Mononuclear cell (primary cell): Measurements from ENCODE around the gene PDE9A. TPM values are rescaled to one million over a fixed set of nuclear protein-coding genes. Genes with fewer than 3 reads are reported as not detected.
A peak's percentile ranks its signal among the peaks of the same experiment; 100 is the strongest.
"Not testable (repeated sequence)": the region's sequence is repeated elsewhere in the genome, so short reads cannot be mapped to it uniquely, and the experiment has no call there.

Experiments
- H3K27me3 ChIP-seq: 2 replicates; pipeline ENCODE4 v1.6.0; 2011; ENCODE audit warnings: low read length, control low read depth; ENCODE audit not compliant: insufficient read depth
- H3K4me1 ChIP-seq: 2 replicates; pipeline ENCODE4 v1.5.1; 2011; ENCODE audit warnings: mild to moderate bottlenecking, low read length, control low read depth; ENCODE audit not compliant: insufficient read depth
- H3K4me3 ChIP-seq: 2 replicates; pipeline ENCODE4 v1.5.1; 2011; ENCODE audit warnings: mild to moderate bottlenecking, low read length, moderate library complexity
- H3K9me3 ChIP-seq: 2 replicates; pipeline ENCODE4 v1.5.1; 2011; ENCODE audit warnings: low read depth, mild to moderate bottlenecking, control low read depth, low read length
- total RNA-seq: library from RNA; depleted of rRNA; stranded (reverse); fragments of >200 nt; gene quantifications from one replicate; pipeline ENCODE4 v1.2.3, GENCODE V29; 2012

Gene PDE9A
- total RNA-seq: 3.0 TPM

DNA sequence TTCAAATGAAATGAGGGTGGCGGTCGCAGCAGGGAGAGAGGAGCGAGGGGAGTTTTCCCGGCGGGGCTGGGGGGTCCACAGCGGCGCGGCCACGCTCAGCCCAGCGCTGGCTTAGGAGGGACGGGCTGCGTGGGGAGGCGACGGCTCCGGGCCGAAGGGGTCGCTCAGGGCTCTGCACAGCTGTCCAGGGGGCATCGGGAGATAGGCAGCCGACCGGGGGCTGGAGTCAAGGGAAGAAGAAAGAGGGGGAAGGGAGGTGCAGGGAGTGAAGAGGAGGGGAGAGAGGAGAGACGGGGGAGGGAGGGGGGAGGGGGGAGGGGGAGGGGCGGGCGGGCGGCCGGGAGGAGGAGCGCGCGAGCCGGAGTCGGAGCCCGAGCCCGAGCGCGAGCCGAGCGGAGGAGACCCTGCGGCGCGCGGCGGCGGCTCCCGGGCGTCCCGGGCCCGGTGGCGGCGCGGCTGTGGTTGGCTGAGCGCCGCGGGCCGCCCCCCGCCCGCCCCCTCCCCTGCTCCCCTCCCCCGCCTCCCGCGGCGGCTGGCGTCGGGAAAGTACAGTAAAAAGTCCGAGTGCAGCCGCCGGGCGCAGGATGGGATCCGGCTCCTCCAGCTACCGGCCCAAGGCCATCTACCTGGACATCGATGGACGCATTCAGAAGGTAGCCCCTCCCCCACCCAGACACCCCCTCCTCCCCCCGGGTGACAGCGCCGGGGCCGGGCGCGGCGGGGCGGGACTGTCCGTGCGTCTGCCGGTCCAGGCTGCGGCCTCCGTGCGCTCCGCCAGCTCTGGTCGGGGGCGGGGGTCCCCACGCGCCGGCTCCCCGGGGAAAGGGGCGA lies at the start of gene PDE9A:
Gene PDE9A (plus strand): TSS at position 391 of the 831 bp plus-strand sequence. CDS start 194 bp downstream, at position 585.
- peaks cover 22% of the 10 kb centered on the region for H3K27me3 ChIP-seq
- H3K4me1 ChIP-seq: peaks cover 13% of the 10 kb centered on the region
- H3K9me3 ChIP-seq: no peaks in the 10 kb centered on the region
- H3K4me3 ChIP-seq: peak within 1 kb of the TSS; percentile 23

DNA sequence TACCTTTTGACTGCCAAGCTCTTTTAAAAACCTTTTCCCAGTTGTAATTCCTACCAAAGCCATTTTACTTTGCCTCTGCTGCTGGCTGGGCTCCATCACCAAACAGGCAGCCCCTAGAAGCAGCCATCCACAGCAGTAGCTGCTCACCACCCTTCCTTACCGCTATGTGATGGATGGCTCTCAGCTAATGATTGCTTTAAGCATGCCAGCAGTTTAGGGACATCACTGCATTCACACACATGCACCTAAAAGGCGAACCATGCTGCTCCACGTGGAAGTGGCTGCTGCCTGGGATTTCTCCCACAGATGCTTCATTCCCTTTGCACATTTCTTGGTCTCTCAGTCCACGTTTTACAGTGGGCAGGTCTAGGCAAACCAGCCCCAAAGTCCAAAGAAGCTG lies 46.3 kb upstream of the PDE9A start:
- Histone ChIP-seq H3K4me1 (no peaks in the 10 kb centered on the region), H3K27me3 (no peaks in the 10 kb centered on the region), H3K4me3 (no peak overlapping the region), H3K9me3 (no peaks in the 10 kb centered on the region)

DNA sequence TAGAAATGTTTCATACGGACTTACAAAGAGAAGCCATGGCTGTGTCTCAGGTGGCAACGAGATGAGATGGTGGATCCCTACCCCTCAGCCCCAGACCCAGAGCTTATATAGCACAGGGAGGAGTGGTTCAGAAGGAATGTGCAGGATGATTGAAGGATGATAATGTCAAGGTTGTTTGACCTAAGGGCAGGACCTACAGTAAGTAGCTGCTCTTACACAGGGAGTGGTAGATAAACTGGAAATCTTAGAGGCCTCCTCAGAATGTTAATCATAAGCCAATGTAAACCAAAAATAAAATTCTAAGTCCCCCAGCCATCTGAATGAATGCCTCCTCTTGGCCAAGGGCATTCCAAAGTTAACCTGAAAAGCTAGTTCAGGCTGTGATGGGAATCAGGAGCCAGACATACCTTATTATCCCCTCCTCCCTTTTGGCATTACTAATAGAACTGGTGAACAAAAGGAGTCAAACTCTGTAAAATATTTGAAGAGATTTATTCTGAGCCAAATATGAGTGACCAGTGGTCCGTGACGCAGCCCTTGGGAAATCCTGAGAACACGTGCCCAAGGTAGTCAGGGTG lies 45.8 kb upstream of the PDE9A start:
- Histone ChIP-seq H3K4me1 (no peaks in the 10 kb centered on the region), H3K27me3 (no peaks in the 10 kb centered on the region), H3K4me3 (no peak overlapping the region), H3K9me3 (no peaks in the 10 kb centered on the region)

DNA sequence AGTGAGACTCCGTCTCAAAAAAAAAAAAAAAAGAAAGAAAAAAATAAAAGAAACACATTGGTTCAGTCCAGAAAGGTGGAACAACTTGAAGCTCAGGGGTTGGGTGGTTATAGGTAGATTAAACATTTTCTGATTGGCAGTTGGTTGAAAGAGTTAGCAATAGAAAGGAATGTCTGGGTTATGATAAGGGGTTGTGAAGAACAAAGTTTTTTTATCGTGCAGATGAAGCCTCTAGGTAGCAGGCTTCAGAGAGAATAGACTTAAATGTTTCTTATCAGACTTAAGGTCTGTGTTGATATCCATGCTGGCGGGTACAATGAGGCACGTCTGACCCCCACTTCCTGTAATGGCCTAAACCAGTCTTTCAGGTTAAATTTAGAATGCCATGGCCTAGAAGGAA lies 45.0 kb upstream of the PDE9A start:
- Histone ChIP-seq H3K4me3 (no peak overlapping the region), H3K9me3 (no peaks in the 10 kb centered on the region), H3K4me1 (no peaks in the 10 kb centered on the region), H3K27me3 (no peaks in the 10 kb centered on the region)

DNA sequence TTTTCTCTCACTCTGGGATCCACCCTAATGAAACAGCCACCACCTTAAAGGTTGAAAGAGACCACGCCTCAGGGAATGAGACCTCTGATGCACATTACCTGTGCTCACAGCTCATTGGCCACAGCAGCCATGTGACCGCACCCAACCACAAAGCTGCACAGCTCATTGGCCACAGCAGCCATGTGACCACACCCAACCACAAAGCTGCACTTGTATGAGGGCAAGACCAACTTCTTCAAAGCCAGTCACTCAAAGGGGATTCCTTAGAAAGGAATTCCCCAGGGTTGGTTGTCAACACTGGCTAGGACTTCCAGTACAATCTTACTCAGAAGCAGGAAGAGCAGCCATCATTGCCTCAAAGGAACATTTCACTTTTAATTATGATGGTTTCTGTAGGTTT lies 43.6 kb upstream of the PDE9A start:
- peaks cover 3% of the 10 kb centered on the region for H3K4me1 ChIP-seq

DNA sequence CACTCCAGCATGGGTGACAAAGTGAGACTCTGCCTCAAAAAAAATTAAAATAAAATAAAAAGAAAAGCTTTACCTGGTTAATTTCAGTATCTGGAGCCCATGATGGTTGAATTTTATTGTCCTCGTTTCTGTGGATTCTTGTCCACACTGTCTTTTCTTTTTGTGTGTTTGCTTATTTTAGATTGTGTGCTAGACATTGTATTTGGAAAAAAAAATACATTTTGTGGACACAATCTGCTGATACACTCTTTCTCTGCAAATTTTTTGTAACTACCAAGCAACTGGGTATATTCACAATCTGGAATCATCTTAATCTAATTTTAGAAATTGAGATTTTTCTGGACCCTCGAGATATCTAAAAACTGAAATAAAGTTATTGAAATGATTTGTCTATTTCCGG lies 41.6 kb upstream of the PDE9A start:
- H3K27me3 ChIP-seq: no peaks in the 10 kb centered on the region
- H3K4me3 ChIP-seq: no peak overlapping the region
- H3K4me1 ChIP-seq: peaks cover 13% of the 10 kb centered on the region
- H3K9me3 ChIP-seq: no peaks in the 10 kb centered on the region

More for the DNA sequence above, 43.6 kb upstream of the PDE9A start:
- Histone ChIP-seq H3K9me3 (no peaks in the 10 kb centered on the region), H3K27me3 (no peaks in the 10 kb centered on the region), H3K4me3 (no peak overlapping the region)

DNA sequence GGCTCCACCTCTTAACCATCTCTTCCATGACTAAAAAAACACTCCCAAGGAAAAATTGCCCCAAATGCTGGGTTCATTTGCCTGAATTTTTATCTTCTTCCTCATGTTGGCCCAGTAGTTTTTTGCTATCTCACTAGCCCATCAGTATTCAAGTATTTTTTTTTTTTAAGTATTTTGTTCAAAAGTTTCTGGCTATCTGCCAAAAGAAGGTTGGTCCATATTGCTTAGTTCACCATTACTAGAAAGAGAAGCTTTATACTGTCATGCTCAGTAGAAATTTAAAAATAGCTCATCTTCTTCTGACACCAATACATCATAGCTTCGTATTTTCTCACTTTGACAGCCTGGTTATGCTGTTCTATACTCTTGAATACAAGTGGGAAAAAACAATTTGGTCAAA lies 41.0 kb upstream of the PDE9A start:
- no peaks in the 10 kb centered on the region for H3K9me3 ChIP-seq
- peaks cover 16% of the 10 kb centered on the region for H3K4me1 ChIP-seq
- no peaks in the 10 kb centered on the region for H3K27me3 ChIP-seq
- no peak overlapping the region for H3K4me3 ChIP-seq

DNA sequence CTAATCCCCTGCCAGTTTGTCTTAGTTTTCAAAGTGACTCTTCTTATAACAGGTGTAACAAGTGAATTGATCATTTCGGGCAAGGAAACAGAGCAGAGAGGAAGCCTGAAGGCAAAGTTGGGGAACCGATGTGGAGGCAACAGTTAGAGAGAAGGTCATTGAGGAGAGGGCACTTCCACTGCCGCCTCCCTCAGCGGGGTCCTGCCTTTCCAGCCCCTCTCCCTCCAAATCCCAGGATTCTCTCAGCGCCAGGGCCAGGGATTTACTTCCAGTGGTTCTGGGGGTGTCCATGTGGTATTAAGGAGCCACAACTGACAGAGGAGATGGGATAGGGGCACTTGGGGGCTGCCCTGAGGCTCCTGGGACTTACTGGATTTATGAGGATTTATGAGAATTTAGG lies 39.7 kb upstream of the PDE9A start:
- Histone ChIP-seq H3K9me3 (no peaks in the 10 kb centered on the region), H3K4me3 (no peak overlapping the region), H3K4me1 (peaks cover 16% of the 10 kb centered on the region), H3K27me3 (no peaks in the 10 kb centered on the region)

DNA sequence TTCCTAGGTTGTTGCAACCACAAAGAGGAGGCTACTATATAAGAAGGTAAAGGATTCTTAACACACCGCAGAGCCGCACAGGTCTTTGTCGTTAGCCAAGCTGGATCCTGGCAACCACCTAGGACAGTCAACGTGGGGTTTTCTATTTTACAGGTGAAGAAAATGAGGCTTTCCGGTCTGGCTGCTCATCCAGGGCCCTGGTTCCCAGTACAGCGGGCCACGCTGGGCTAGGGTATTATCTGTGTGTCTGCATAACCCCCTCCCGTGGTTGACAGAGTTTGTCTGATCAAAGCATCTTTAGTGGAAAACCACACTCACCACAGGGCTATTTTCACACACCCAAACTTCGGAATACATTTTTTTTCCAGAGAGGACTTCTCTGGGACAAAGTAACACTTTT lies 39.0 kb upstream of the PDE9A start:
- Histone ChIP-seq H3K4me1 (peaks cover 16% of the 10 kb centered on the region), H3K9me3 (no peaks in the 10 kb centered on the region), H3K27me3 (no peaks in the 10 kb centered on the region), H3K4me3 (no peak overlapping the region)

DNA sequence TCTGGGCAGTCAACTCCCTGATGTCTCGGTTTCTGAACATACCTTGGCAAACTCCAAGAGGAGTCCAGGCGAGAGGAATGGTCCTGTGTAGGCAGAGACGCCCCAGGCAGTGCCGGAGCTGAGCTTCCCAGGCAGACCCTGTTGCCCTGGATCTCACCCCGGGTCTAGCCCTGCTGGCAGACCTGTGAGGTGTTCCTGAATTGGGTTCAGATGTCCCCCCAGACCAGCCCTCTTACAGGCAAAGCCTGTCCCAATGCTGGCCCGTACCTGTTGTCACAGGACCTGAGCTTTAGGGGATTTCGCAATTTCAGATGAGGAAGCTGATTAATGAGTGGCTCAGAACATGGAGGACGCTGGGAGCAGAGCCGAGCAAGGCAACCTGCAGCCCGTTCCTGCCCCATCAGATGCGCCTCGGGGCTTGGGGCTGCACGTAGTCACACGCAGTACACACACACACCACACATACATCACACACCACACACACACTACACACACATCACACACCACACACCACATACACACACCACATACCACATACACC lies 38.5 kb upstream of the PDE9A start:
- H3K4me3 ChIP-seq: no peak overlapping the region
- H3K4me1 ChIP-seq: peaks cover 16% of the 10 kb centered on the region
- H3K27me3 ChIP-seq: no peaks in the 10 kb centered on the region
- H3K9me3 ChIP-seq: no peaks in the 10 kb centered on the region

DNA sequence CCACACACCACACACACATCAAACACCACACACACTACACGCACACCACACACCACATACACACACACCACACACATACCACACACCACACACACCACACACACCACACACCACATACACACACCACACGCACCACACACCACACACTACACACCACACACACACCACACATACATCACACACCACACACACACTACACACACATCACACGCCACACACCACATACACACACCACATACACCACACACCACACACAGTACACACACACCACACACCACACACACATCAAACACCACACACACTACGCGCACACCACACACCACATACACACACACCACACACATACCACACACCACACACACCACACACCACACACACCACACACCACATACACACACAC lies 38.0 kb upstream of the PDE9A start:
- H3K4me3 ChIP-seq: not testable (repeated sequence)
- peaks cover 16% of the 10 kb centered on the region for H3K4me1 ChIP-seq

DNA sequence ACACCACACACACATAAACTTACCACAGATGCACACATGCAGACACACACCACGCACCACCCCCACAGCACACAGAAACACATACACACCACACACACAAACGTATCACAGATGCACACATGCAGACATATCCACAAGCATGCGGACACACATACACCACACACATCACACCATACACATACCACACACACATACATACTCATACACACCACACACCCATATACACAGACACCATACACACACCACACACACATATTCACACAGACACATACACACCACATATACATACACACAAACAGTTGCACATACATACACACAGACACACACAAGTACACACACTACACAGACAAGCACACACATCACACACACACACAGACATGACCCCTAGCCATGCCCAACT lies 37.5 kb upstream of the PDE9A start:
- H3K27me3 ChIP-seq: no peaks in the 10 kb centered on the region
- H3K4me3 ChIP-seq: no peak overlapping the region
- H3K9me3 ChIP-seq: no peaks in the 10 kb centered on the region
- H3K4me1 ChIP-seq: peaks cover 16% of the 10 kb centered on the region

More for the DNA sequence above, 38.0 kb upstream of the PDE9A start:
- H3K9me3 ChIP-seq, H3K27me3 ChIP-seq: not testable (repeated sequence)

DNA sequence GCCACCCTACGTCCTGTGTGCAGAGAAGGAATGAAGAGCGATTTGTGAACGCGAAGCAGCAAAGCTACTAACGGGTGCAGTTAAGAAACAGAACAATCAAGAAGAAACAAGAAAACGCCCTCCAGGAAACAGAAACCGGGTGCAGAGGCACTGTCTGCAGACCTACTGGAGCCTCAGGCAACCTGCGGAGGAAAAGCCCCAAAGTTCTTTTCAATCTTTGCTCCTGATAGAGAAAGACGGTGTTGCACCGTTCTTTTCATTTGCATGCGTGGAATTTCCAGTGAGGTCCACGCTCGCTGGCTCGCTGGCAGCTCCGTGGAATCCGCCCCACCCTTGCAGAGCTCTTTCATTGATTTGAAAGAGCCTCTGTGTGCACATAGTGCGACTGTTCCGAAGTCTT lies 37.0 kb upstream of the PDE9A start:
- Histone ChIP-seq H3K27me3 (no peaks in the 10 kb centered on the region), H3K9me3 (no peaks in the 10 kb centered on the region), H3K4me1 (peaks cover 16% of the 10 kb centered on the region), H3K4me3 (no peak overlapping the region)

DNA sequence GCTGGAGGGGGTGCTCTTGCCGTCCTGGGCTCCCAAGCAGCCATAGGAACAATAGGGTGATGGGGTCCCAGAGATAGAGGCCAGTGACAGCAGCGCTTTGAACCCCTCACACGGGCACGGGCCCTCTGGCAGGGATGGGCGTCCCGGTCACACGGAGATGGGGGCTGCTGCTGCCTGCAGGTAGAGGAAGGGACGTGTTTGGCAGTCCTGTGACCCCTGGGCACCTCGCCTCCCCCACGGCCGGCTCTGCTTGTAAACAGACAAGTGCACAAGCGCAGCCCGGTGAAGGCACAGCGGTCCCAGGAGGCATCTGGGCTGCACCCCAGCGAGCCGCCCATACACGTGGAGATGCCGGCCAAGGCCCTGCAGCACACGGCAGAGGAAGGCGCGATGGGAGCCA lies 36.5 kb upstream of the PDE9A start:
- Histone ChIP-seq H3K9me3 (no peaks in the 10 kb centered on the region), H3K27me3 (no peaks in the 10 kb centered on the region), H3K4me3 (no peak overlapping the region), H3K4me1 (peaks cover 16% of the 10 kb centered on the region)

DNA sequence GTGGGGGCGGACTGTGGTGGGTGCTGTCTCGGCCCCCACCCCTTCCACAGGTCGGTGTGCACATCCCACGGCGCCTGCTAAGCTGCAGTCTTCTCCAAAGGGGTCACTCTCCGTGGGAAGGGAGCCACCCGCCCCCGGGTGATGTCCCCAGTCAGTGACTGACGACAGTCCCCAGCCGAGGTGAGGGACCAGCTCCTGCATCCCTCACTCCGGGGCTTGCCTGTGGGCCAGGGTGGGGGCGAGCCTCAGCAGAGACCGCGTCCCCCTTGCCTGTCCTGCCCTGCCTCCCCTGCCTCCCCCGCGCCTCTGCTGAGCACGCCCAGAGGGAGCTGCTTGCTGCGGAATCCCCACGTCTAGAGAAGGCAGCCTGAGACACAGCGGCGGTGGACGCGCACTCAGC lies 35.9 kb upstream of the PDE9A start:
- Histone ChIP-seq H3K4me1 (peaks cover 16% of the 10 kb centered on the region), H3K27me3 (no peaks in the 10 kb centered on the region), H3K9me3 (no peaks in the 10 kb centered on the region), H3K4me3 (no peak overlapping the region)

DNA sequence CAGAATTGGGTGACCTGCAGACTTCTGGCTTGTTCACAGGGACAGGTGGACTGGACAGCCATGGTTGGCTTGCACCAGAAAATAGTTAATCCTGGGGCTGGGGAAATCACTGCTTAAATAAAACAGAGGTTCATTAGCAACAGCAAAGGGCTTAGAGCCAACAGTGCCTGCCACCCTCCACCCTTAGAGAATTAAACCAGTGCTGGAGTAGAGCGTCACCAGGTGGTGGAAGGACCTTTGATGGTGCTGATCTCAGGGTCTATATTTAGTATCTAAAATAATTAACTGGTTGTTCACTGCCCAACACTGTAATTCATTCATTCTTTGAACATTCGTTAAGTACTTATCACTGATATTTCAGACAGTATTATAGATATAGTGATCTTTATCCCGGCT lies 34.7 kb upstream of the PDE9A start:
- no peak overlapping the region for H3K4me3 ChIP-seq
- H3K9me3 ChIP-seq: no peaks in the 10 kb centered on the region
- H3K4me1 ChIP-seq: peaks cover 16% of the 10 kb centered on the region
- H3K27me3 ChIP-seq: no peaks in the 10 kb centered on the region
